Stimulated activated CD8-positive, alpha-beta memory T cell treated with anti-CD3 and anti-CD28 coated beads, Interleukin-15, amount 100 ng/mL, for 1 hour (primary cell): Measurements from ENCODE around the gene PYGO2.
A peak's percentile ranks its signal among the peaks of the same experiment; 100 is the strongest.

ENCODE experiments used
- DNase-seq: peaks from one replicate; pipeline ENCODE4 v3.0.0-alpha.2; 2020; ENCODE audit warnings: low read depth

Gene PYGO2

GRCh38 chr1:154943649-154944400 is 17.8 kb downstream of the PYGO2 start:
- no peak for DNase-seq

- DNase-seq: no peak
These were observed 20.1 kb downstream of the PYGO2 start for GRCh38 chr1:154941333-154942013.

GRCh38 chr1:154940651-154941194 is 20.9 kb downstream of the PYGO2 start:
- DNase-seq: no peak

GRCh38 chr1:154940213-154940560 is 21.4 kb downstream of the PYGO2 start:
- DNase-seq: no peak

GRCh38 chr1:154938604-154939399 is 22.8 kb downstream of the PYGO2 start:
- no peak for DNase-seq

DNA sequence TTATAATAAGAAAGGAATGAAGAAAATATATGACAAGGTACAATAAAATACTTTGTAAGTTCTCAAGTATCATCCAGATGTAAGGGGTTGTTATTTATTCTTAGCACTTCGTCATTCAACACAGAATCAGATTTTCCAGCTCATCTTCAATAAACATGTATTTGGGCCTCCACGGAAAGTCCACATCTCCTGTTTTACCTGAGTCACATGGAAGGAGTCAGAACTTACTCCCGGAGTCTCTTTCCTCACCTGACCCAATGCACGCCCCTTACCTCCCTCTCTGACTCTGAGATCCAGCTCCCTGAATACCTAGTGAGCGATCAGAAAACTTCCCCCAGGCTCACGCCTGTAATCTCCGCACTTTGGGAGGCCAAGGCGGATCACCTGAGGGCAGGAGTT is 23.6 kb downstream of the PYGO2 start:
- DNase-seq: no peak

- peak; percentile 75 for DNase-seq
These were observed 24.2 kb downstream of the PYGO2 start for GRCh38 chr1:154937085-154937987.

DNA sequence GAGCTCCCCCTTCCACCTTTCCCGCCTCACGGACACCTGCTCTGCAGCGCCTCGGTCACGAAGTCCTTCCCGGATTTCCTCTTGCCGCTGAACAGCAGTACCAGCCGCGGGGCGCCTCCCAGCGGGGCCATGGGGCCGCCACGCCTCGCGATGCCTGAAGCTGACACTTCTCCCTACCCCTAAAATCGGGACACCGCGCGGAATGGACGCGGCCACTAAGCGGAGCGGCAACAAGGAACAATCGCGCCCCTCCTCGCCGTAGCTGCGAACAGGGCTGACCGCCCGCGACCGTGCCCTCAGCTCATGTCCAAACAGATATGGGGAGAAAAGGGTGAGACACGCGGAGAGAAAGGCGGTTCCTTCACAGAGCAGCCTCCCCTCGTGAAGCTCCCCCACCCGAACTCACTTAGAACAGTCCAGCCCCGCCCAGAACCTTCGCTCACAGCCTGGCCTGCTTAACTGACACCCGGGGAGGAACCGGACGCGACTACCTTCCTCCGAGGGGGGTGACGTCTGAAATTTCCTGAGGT is 25.0 kb downstream of the PYGO2 start, which contains the start of gene PMVK:
Gene PMVK (minus strand): TSS at position 165 of the 530 bp plus-strand sequence. CDS start 34 bp downstream, at position 131.
- peak; percentile 90 for DNase-seq

DNA sequence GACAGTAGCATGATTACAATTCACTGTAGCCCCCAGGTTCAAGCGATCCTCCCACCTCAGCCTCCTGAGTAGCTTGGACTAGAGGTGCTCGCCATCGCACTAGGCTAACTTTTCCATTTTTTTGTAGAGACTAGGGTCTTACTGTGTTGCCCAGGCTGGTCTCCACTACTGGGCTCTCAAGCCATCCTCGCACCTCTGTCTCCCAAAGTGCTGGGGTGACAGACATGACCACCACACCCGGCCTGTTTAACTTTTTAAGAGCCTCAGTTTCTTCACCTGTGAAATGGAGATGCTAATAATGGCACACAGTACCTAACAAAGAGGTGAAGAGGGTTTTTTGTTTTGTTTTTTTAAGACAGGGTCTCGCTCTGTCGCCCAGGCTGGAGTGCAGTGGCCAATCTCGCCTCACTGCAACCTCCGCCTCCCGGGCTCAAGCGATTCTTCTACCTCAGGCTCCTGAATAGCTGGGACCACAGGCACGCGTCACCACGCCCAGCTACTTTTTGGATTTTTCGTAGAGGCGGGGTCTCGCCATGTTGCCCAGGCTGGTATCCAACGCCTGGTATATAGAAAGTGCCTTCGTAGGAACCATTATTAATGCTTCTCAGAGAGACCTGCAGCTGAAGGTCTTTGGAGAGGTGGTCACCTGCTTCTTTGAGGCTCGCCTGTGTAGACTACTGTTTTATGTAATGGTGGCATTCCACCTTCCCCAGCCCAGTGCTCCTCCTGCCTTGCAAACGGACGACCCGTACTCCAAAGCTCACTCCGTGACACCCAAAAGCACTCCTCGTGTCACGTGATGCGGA is 25.6 kb downstream of the PYGO2 start:
- no peak for DNase-seq

DNA sequence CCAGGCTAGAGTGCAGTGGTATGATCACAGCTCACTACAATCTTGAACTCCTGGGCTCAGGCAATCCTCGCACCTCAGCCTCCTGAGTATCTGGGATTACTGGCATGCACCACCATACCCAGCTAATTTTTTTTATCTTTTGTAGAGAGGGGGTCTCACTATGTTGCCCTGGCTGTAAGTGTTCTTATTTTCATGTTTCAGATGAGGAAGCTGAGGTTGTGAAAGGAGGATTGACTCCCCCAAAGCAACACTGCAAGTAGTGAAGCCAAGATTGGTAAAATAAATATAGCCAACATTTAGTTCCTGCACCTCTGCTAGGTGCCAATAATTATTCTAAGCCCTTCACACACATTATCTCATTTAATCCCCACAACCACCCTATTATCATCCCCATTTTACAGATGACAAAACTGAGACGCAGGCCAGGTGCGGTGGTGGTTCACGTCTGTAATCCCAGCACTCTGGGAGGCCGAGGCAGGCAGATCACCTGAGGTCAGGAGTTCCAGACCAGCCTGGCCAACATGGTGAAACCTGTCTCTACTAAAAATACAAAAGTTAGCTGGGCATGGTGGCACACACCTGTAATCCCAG is 27.1 kb downstream of the PYGO2 start:
- DNase-seq: no peak

- no peak for DNase-seq
These were observed 29.6 kb downstream of the PYGO2 start for GRCh38 chr1:154931940-154932487.

DNA sequence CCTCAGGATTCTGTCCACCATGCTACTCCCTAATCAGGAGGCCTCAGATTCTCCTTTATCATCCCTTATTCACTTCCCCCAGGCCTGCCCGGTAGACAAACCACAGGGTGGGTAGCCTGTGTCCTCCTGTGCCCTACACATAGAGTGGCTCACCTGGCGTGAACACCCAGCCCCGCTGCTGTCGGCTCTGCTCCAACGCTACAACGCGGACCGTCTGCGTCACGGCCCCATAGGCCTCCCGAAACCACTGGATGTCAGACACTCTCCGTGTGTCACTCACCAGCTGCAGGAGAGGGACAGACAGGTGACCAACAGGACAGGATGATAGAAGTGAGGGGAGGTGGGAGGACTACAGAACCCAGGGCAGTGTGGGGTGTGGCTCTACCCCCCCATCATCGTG is 35.4 kb downstream of the PYGO2 start:
- no peak for DNase-seq

DNA sequence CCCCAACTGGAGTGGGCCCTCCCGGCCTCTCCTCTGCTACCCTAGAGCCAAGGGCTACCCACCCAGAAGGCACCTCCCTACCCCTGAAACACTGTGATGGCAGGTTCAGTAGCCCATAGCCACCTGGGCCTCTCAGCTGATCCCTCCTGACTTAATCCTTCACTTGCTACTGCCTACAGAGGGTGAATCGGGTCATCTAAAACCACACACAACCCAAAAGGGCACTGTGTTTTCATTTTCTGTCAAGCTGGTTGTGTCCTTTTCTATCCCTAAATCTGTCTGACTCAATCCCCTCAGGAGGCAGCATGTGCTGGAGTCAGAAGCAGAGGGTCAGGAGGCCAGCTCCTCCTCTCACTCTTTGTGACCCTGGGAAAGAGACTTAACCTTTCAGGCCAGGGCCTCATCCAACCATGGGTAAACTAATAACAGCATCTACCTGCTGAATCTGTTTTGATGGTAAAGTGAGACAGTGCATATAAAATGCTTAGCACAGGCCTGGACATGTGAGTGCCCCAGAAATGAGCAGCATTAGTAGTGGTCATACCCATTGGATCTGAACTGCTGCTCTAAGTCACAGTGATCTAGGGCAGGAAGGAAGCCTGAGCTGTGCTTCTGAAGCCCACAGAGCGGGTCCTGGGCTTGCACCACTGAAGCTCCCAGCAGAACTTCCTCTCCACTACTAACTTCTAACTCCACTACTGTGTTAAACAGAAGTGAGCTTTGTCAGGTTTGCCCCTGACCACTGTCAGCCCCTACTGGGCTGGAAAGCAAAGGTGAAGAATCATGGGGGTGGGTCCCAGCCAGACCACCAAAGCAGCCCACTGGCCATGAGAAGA is 36.0 kb downstream of the PYGO2 start:
- no peak for DNase-seq

GRCh38 chr1:154923695-154924094 is 37.9 kb downstream of the PYGO2 start:
- DNase-seq: no peak

DNA sequence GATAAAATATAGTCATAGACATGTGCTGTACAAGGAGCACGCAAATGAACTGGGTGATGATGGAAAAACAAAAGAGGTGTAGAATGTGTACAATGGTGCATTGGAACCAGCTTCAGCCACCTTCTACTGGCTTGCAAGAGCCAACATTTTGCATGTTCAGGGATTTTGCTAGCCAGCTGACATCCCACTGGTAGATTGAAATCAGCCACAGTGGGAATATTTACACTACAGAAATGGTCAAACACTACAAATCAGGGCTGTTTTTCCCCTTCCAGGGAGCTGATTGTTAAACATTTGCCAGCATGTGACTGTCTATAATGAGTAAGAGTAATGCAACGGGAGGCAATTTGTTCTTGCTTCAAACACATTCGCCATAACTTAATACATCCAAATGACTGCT is 48.3 kb downstream of the PYGO2 start:
- no peak for DNase-seq

DNA sequence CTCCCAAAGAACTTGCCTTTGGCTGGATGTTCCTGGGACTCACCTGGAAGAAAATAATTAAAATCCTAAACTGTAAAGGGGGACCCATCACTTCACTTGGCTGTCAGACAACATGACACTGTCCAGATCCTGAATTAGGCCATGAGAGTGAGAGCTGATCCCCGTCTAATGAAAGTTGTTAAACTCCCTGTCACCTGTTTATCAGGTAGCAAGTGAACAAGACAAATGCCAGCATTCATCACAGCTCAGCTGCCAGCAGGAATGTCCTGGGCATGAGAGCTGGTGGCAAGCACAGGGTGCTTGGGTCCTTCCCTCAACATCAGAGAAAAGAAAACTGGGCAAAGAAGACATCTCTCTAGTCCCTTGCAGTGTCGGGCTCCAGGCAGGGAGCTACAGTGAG is 48.8 kb downstream of the PYGO2 start:
- no peak for DNase-seq

DNA sequence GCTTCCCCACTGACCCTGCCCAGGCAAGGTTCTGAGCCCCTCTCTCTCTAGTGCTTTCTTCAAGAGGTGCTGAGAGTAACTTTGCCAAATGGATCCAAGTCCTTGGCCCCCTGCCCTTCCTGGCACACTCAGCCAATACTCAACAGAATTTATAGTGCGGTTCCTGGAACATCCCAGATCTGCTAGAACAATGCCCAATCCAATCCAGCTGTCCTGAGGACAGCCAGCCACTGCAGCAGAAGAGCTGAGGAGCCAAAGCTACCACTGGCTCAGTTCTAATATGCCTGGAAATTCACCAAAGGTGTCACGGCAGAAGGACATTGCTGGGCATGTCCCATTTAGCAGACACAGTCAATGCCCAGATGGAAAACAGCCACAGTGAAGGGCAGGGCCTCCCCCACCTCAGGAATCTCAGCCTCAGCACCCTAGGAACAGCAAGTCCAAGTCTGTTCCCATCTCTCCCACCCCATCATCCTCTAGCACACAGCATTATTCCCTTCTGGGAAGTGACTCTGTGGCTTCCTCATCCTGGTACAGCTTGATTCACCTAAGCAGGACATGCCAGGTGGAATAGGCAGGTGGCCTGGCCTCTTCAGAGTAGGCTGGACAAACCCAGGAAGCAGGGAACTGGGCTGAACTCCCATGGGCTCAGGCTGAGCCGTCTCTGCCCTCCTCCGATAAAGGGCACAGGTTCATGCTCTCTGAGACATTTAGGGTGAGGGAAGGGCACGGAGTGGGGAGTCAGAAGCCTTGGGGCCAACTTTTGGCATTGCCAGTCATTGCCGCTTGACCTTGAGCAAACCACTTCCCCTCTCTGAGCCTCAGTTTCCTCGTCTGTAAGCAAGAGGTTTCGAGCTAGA is 49.7 kb downstream of the PYGO2 start:
- no peak for DNase-seq

- no peak for DNase-seq
These were observed 50.7 kb downstream of the PYGO2 start for GRCh38 chr1:154910851-154911250.
